Neural progenitor cell (in vitro differentiated cells): ENCODE measurements around the gene GDI2. TPM values are rescaled to one million over a fixed set of nuclear protein-coding genes. Genes with fewer than 3 reads are reported as not detected.

Source experiments
- DNase-seq: peaks from one replicate; pipeline ENCODE4 v3.0.0-alpha.2; 2016; ENCODE audit warnings: low spot score
- H2AFZ ChIP-seq: fragments of 200-600 bp; sonication (generic); replicated peaks from 2 replicates; pipeline ENCODE4 v1.6.1; 2016; ENCODE audit warnings: antibody characterized with exemption
- H3F3A ChIP-seq: fragments of 200-600 bp; sonication (generic); 2 replicates; pipeline ENCODE4 v1.6.1; 2016; ENCODE audit warnings: antibody characterized with exemption, low read depth
- H3K27ac ChIP-seq: fragments of 200-600 bp; sonication (generic); 2 replicates; pipeline ENCODE4 v1.5.1; 2016; ENCODE audit warnings: mild to moderate bottlenecking
- H3K27me3 ChIP-seq: fragments of 200-600 bp; sonication (generic); 2 replicates; pipeline ENCODE4 v1.6.1; 2016; ENCODE audit warnings: mild to moderate bottlenecking, moderate library complexity
- H3K36me3 ChIP-seq: fragments of 200-600 bp; sonication (generic); 2 replicates; pipeline ENCODE4 v1.5.1; 2016
- H3K4me1 ChIP-seq: fragments of 200-600 bp; sonication (generic); 2 replicates; pipeline ENCODE4 v1.6.1; 2016; ENCODE audit warnings: mixed run types
- H3K4me2 ChIP-seq: fragments of 200-600 bp; sonication (generic); 2 replicates; pipeline ENCODE4 v1.6.1; 2016
- H3K4me3 ChIP-seq: fragments of 200-600 bp; sonication (generic); 2 replicates; pipeline ENCODE4 v1.5.1; 2016
- H3K79me2 ChIP-seq: fragments of 200-600 bp; sonication (generic); 2 replicates; pipeline ENCODE4 v1.6.1; 2016; ENCODE audit warnings: low read depth
- H3K9ac ChIP-seq: fragments of 200-600 bp; sonication (generic); 2 replicates; pipeline ENCODE4 v1.6.1; 2016
- H3K9me3 ChIP-seq: fragments of 200-600 bp; sonication (generic); 2 replicates; pipeline ENCODE4 v1.5.1; 2016; ENCODE audit warnings: low read depth
- H4K20me1 ChIP-seq: fragments of 200-600 bp; sonication (generic); 2 replicates; pipeline ENCODE4 v1.6.1; 2016; ENCODE audit warnings: low read depth
- H3K27ac Mint-ChIP-seq: 3 replicates; pipeline ENCODE4 v1.8.0; 2021; ENCODE audit warnings: mixed read lengths
- H3K27me3 Mint-ChIP-seq: 2 replicates; pipeline ENCODE4 v1.8.0; 2022; ENCODE audit warnings: low read depth, mild to moderate bottlenecking, inconsistent platforms, moderate library complexity, mixed read lengths; ENCODE audit not compliant: insufficient read depth
- H3K36me3 Mint-ChIP-seq: 3 replicates; pipeline ENCODE4 v1.8.0; 2021; ENCODE audit warnings: mixed read lengths
- H3K4me1 Mint-ChIP-seq: 3 replicates; pipeline ENCODE4 v1.8.0; 2021; ENCODE audit warnings: mixed read lengths
- H3K4me3 Mint-ChIP-seq: 3 replicates; pipeline ENCODE4 v1.8.0; 2021; ENCODE audit warnings: mild to moderate bottlenecking, moderate library complexity, mixed read lengths
- H3K9me3 Mint-ChIP-seq: 3 replicates; pipeline ENCODE4 v1.8.0; 2020; ENCODE audit warnings: mixed read lengths
- EZH2 ChIP-seq: fragments of 200-600 bp; sonication (generic); IDR thresholded peaks from 2 replicates; pipeline ENCODE4 v1.6.1; 2017; ENCODE audit warnings: antibody characterized with exemption, mild to moderate bottlenecking, moderate library complexity
- EZH2phosphoT487 ChIP-seq: fragments of 200-600 bp; sonication (generic); IDR thresholded peaks from 2 replicates; pipeline ENCODE4 v1.6.1; 2017; ENCODE audit warnings: antibody characterized with exemption
- total RNA-seq: library from RNA; depleted of rRNA; stranded (reverse); fragments of >200 nt; gene quantifications from 2 replicates; pipeline ENCODE4 v1.2.3, GENCODE V29; 2015; ENCODE audit warnings: low replicate concordance
- TF ChIP-seq, protein P1 (sequence below): fragments of 200-600 bp; sonication (generic); IDR thresholded peaks from 2 replicates; pipeline ENCODE4 v1.5.1; 2017; ENCODE audit warnings: antibody characterized with exemption, mild to moderate bottlenecking

GDI2 gene
- total RNA-seq, 1 donor from 2014 or later: 592 TPM

DNA sequence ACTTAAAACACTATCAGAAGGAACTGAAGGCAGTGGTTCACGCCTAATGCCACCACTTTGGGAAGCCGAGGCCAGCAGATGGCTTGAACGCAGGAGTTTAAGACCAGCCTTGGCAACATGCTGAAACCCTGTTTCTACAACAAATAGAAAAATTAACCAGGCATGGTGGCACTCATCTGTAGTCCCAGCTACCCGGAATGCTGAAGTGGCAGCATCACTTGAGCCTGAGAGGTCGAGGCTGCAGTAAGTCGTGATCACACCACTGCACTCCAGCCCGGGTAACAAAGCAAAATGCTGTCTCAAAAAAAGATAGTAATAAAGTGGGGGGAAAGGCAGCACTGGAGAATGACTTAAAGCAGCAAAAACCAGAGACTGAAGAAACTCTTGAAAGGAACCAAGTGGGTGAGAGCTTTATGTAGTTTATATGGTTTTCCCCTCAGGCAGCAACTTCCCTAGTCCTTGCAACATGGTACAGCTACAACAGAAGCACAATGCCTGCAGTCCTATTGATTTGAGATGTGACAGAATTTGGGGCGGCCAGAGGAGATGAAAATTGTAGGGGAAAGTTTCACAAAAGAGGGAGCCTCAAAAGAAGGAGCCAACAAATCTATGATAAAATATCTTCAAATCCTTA lies 38.1 kb downstream of the GDI2 start:
- Histone ChIP-seq H3F3A (no peaks in the 10 kb centered on the region), H3K9ac (no peak overlapping the region), H3K9me3 (no peaks in the 10 kb centered on the region), H3K79me2 (peaks cover 96% of the 10 kb centered on the region), H3K27me3 (no peaks in the 10 kb centered on the region), H3K4me2 (no peak overlapping the region), H3K27ac (no peak overlapping the region), H3K4me3 (no peak overlapping the region), H2AFZ (no peak overlapping the region), H4K20me1 (peaks cover 60% of the 10 kb centered on the region), H3K4me1 (no peaks in the 10 kb centered on the region), H3K36me3 (peaks cover 13% of the 10 kb centered on the region)
- H3K4me1 Mint-ChIP-seq: no peaks in the 10 kb centered on the region
- no peaks in the 10 kb centered on the region for H3K27me3 Mint-ChIP-seq
- no peak for DNase-seq
- peaks cover 43% of the 10 kb centered on the region for H3K36me3 Mint-ChIP-seq
- H3K27ac Mint-ChIP-seq: no peak overlapping the region
- no peak overlapping the region for H3K4me3 Mint-ChIP-seq
- no peaks in the 10 kb centered on the region for H3K9me3 Mint-ChIP-seq
- no peak for TF ChIP-seq EZH2
- TF ChIP-seq, protein P1, sequence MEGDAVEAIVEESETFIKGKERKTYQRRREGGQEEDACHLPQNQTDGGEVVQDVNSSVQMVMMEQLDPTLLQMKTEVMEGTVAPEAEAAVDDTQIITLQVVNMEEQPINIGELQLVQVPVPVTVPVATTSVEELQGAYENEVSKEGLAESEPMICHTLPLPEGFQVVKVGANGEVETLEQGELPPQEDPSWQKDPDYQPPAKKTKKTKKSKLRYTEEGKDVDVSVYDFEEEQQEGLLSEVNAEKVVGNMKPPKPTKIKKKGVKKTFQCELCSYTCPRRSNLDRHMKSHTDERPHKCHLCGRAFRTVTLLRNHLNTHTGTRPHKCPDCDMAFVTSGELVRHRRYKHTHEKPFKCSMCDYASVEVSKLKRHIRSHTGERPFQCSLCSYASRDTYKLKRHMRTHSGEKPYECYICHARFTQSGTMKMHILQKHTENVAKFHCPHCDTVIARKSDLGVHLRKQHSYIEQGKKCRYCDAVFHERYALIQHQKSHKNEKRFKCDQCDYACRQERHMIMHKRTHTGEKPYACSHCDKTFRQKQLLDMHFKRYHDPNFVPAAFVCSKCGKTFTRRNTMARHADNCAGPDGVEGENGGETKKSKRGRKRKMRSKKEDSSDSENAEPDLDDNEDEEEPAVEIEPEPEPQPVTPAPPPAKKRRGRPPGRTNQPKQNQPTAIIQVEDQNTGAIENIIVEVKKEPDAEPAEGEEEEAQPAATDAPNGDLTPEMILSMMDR: no peak
- TF ChIP-seq EZH2phosphoT487: no peak

DNA sequence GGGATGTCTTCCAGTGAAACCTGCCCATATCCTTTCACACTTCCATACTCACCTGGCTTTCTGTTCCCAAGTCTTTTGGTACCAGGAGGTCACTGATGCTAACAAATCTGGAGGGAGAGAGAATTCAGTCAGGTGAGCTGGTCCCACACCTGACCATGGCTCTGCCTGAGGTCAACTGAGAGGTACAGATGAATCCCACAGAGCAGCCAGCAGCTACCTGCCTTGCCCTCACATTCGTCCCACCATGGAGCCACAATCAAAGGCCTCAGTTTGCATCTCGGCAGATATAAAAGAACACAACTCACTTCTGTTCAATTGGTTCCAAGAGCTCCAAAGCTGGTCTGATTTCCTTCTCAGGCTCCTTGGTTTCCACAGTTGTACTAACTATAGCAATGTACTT lies 47.0 kb downstream of the GDI2 start:
- DNase-seq: no peak
- H3K79me2 ChIP-seq: peaks cover 28% of the 10 kb centered on the region
- TF ChIP-seq, protein P1: no peak
- TF ChIP-seq EZH2phosphoT487 (no peak), EZH2 (no peak)
- H4K20me1 ChIP-seq: no peaks in the 10 kb centered on the region
- H3K36me3 Mint-ChIP-seq: peaks cover 51% of the 10 kb centered on the region
- H3K9me3 Mint-ChIP-seq: no peaks in the 10 kb centered on the region
- no peak overlapping the region for H3K4me2 ChIP-seq
- H3K4me1 Mint-ChIP-seq: no peaks in the 10 kb centered on the region
- H3K36me3 ChIP-seq: peaks cover 20% of the 10 kb centered on the region
- peaks cover 2% of the 10 kb centered on the region for H3K27me3 Mint-ChIP-seq
- no peak overlapping the region for H3K27ac ChIP-seq
- no peak overlapping the region for H3K4me3 Mint-ChIP-seq
- no peaks in the 10 kb centered on the region for H3K9me3 ChIP-seq
- no peaks in the 10 kb centered on the region for H3K4me1 ChIP-seq
- no peaks in the 10 kb centered on the region for H3K27me3 ChIP-seq
- no peak overlapping the region for H3K9ac ChIP-seq
- H3K27ac Mint-ChIP-seq: no peak overlapping the region
- no peak overlapping the region for H2AFZ ChIP-seq
- peaks cover 32% of the 10 kb centered on the region for H3F3A ChIP-seq
- H3K4me3 ChIP-seq: no peak overlapping the region

DNA sequence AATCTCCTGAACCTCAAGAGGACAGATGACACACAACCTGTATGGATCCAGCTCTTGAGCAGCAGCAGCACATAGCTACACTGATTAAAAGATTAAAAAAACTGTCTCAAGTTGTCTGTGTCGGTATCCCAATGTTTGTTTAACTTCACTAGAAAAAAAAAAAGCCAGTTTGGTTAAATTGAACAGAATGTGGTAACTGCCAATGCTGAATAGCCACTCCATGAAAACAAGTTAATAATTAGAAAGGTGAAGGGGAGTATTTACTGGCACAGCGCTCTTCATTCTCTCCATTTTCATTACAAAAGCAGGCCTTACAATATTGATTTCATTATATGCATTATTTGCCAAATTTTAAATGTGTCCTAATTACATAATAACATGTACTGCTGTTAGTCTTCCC lies 47.6 kb downstream of the GDI2 start:
- DNase-seq: no peak
- no peaks in the 10 kb centered on the region for H3K9me3 ChIP-seq
- H3K27ac Mint-ChIP-seq: no peak overlapping the region
- H3K9me3 Mint-ChIP-seq: no peaks in the 10 kb centered on the region
- H4K20me1 ChIP-seq: no peaks in the 10 kb centered on the region
- H3K36me3 Mint-ChIP-seq: peaks cover 53% of the 10 kb centered on the region
- no peaks in the 10 kb centered on the region for H3K4me1 ChIP-seq
- no peaks in the 10 kb centered on the region for H3K4me1 Mint-ChIP-seq
- no peak overlapping the region for H2AFZ ChIP-seq
- H3K36me3 ChIP-seq: peaks cover 18% of the 10 kb centered on the region
- no peak overlapping the region for H3K9ac ChIP-seq
- peaks cover 2% of the 10 kb centered on the region for H3K27me3 Mint-ChIP-seq
- peaks cover 32% of the 10 kb centered on the region for H3F3A ChIP-seq
- H3K27me3 ChIP-seq: no peaks in the 10 kb centered on the region
- no peak overlapping the region for H3K4me3 ChIP-seq
- peaks cover 26% of the 10 kb centered on the region for H3K79me2 ChIP-seq
- H3K27ac ChIP-seq: no peak overlapping the region
- TF ChIP-seq, protein P1: no peak
- no peak for TF ChIP-seq EZH2phosphoT487
- TF ChIP-seq EZH2: no peak
- H3K4me2 ChIP-seq: no peak overlapping the region
- no peak overlapping the region for H3K4me3 Mint-ChIP-seq
